GM23248 (cell line): Measurements from ENCODE around the gene POGK. TPM values are rescaled to one million over a fixed set of nuclear protein-coding genes. Genes with fewer than 3 reads are reported as not detected.

Source experiments
- DNase-seq: peaks from one replicate; pipeline ENCODE4 v3.0.0-alpha.2; 2015
- H2AFZ ChIP-seq: fragments of 200-600 bp; sonication (generic); 2 replicates; pipeline ENCODE4 v1.6.1; 2016; ENCODE audit warnings: antibody characterized with exemption
- H3F3A ChIP-seq: fragments of 200-600 bp; sonication (generic); 2 replicates; pipeline ENCODE4 v1.6.1; 2016; ENCODE audit warnings: mild to moderate bottlenecking, antibody characterized with exemption, mixed run types; ENCODE audit not compliant: insufficient read depth
- H3K27ac ChIP-seq: fragments of 200-600 bp; sonication (generic); 2 replicates; pipeline ENCODE4 v1.5.1; 2016; ENCODE audit warnings: mild to moderate bottlenecking
- H3K27me3 ChIP-seq: fragments of 200-600 bp; sonication (generic); replicated peaks from 2 replicates; pipeline ENCODE4 v1.6.1; 2016; ENCODE audit warnings: mild to moderate bottlenecking; ENCODE audit not compliant: insufficient read depth
- H3K36me3 ChIP-seq: fragments of 200-600 bp; sonication (generic); 2 replicates; pipeline ENCODE4 v1.6.1; 2016; ENCODE audit warnings: low read depth, mild to moderate bottlenecking
- H3K4me1 ChIP-seq: fragments of 200-600 bp; sonication (generic); 2 replicates; pipeline ENCODE4 v1.6.1; 2016; ENCODE audit warnings: mild to moderate bottlenecking; ENCODE audit not compliant: insufficient read depth
- H3K4me2 ChIP-seq: fragments of 200-600 bp; sonication (generic); one replicate; pipeline ENCODE4 v1.6.1; 2016; ENCODE audit warnings: mild to moderate bottlenecking; ENCODE audit not compliant: unreplicated experiment
- H3K4me3 ChIP-seq: fragments of 200-600 bp; sonication (generic); 2 replicates; pipeline ENCODE4 v1.5.1; 2016; ENCODE audit warnings: mild to moderate bottlenecking
- H3K79me2 ChIP-seq: fragments of 200-600 bp; sonication (generic); 2 replicates; pipeline ENCODE4 v1.6.1; 2016; ENCODE audit warnings: mild to moderate bottlenecking; ENCODE audit not compliant: insufficient read depth
- H3K9ac ChIP-seq: fragments of 200-600 bp; sonication (generic); 2 replicates; pipeline ENCODE4 v1.6.1; 2016; ENCODE audit warnings: mild to moderate bottlenecking
- H3K9me2 ChIP-seq: fragments of 200-600 bp; sonication (generic); 2 replicates; pipeline ENCODE4 v1.6.1; 2016; ENCODE audit warnings: mixed run types, mild to moderate bottlenecking, moderate library complexity; ENCODE audit not compliant: insufficient read depth
- H3K9me3 ChIP-seq: fragments of 200-600 bp; sonication (generic); one replicate; pipeline ENCODE4 v1.6.1; 2017; ENCODE audit warnings: low read depth
- H4K20me1 ChIP-seq: fragments of 200-600 bp; sonication (generic); 2 replicates; pipeline ENCODE4 v1.6.0; 2016; ENCODE audit not compliant: insufficient read depth
- EZH2 ChIP-seq: fragments of 200-600 bp; sonication (generic); IDR thresholded peaks from 2 replicates; pipeline ENCODE4 v1.6.1; 2018; ENCODE audit warnings: antibody characterized with exemption, mild to moderate bottlenecking; ENCODE audit not compliant: insufficient read depth, poor library complexity, severe bottlenecking
- EZH2phosphoT487 ChIP-seq: fragments of 200-600 bp; sonication (generic); IDR thresholded peaks from 2 replicates; pipeline ENCODE4 v1.6.1; 2018; ENCODE audit warnings: antibody characterized with exemption, moderate library complexity, mild to moderate bottlenecking, low read depth; ENCODE audit not compliant: insufficient read depth
- WGBS, 2 experiments: methylation state at CpG; one replicate each; pipeline ENCODE4 v1.1.6; 2015 to 2017; ENCODE audit warnings: low lambda C conversion rate in 2 of 2, low coverage in 1 of 2; ENCODE audit errors: missing lambda C conversion rate in 2 of 2; 5-methylcytosine and 5-hydroxymethylcytosine counted together
- in situ Hi-C: fragments of 300-500 bp; cut with MboI; formaldehyde crosslinking; loops from 2 replicates; pipeline ENCODE4 v1.15.0; 2020
- polyA plus RNA-seq: library from polyadenylated mRNA; unstranded; fragments of >200 nt; fragmentation: Nextera tagmentation; extraction: Ambion mirVana; gene quantifications from 2 replicates; pipeline ENCODE4 v1.2.1, GENCODE V29; 2016
- total RNA-seq: library from RNA; depleted of rRNA; stranded (reverse); fragments of >200 nt; shearing (Covaris generic); gene quantifications from 2 replicates; pipeline ENCODE4 v1.2.3, GENCODE V29; 2014

POGK gene
- total and polyA plus RNA-seq, 2 experiments from 2014 or later, result 10.6 to 26.9 TPM

DNA sequence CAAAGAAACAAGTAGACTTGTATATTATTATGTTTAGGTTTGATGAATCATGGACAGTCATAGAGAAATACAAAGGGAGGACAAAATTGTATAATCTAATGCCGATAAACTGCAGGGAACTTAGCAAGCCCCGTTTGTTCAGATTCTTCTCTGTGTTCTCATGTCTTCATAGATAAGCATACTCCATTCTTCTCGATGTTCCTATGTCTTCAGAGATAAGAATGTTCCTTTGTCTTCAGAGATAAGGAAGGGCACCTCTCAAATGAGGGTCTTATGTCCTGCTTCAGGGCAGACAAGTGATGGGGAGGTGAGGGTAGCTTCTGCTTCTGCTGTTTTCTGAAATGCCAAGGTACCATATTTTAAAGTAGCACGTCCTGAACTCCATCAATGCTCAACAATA lies 56.5 kb downstream of the POGK start:
- in situ Hi-C loops, result no loop called here
- Histone ChIP-seq H3K9me3 (no peaks in the 10 kb centered on the region), H2AFZ (no peak overlapping the region), H3K79me2 (no peaks in the 10 kb centered on the region), H3K9ac (no peak overlapping the region), H3K4me1 (no peaks in the 10 kb centered on the region), H3K27ac (no peak overlapping the region), H4K20me1 (no peaks in the 10 kb centered on the region), H3K36me3 (no peaks in the 10 kb centered on the region), H3K27me3 (peaks cover 20% of the 10 kb centered on the region; the same call in 1 of the 2 replicates), H3K4me3 (no peak overlapping the region), H3F3A (no peaks in the 10 kb centered on the region), H3K4me2 (no peak overlapping the region), H3K9me2 (no peaks in the 10 kb centered on the region)
- no peak for DNase-seq
- TF ChIP-seq EZH2phosphoT487 (no peak), EZH2 (no peak)
- WGBS, 2 experiments, result 25 to 29% methylated on average over 4 of the region's 4 CpGs

DNA sequence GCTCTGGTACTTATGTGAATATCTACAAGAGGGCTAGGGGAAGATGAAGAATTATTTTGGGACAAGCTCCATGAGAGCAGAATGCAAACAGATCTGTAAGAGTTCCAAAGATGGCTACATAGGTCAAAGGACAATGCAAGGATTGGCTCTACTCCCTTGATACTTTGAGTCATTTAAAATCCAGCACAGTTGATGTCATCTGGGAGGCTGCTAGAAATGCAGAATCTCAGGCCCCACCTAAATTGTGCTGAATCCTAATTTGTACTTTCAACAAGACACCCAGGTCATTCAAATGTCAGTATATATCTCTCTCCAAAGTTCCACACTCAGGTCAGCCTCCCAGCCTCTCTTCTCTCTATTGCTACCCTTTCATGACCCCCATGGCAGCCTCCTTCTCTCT lies 60.5 kb downstream of the POGK start:
- H3K9me3 ChIP-seq, result no peaks in the 10 kb centered on the region
- TF ChIP-seq EZH2phosphoT487 (no peak), EZH2 (no peak)
- no peaks in the 10 kb centered on the region for H3K4me1 ChIP-seq
- H3K4me2 ChIP-seq, result no peak overlapping the region
- H3K9ac ChIP-seq, result no peak overlapping the region
- no peaks in the 10 kb centered on the region for H3K79me2 ChIP-seq
- no peak overlapping the region for H2AFZ ChIP-seq
- in situ Hi-C loops, result no loop called here
- H3K9me2 ChIP-seq, result no peaks in the 10 kb centered on the region
- H3K4me3 ChIP-seq, result no peak overlapping the region
- H3F3A ChIP-seq, result no peaks in the 10 kb centered on the region
- no peak overlapping the region for H3K27ac ChIP-seq
- no peaks in the 10 kb centered on the region for H4K20me1 ChIP-seq
- H3K36me3 ChIP-seq, result no peaks in the 10 kb centered on the region
- DNase-seq, result no peak
- peaks cover 7% of the 10 kb centered on the region; the same call in 1 of the 2 replicates for H3K27me3 ChIP-seq

DNA sequence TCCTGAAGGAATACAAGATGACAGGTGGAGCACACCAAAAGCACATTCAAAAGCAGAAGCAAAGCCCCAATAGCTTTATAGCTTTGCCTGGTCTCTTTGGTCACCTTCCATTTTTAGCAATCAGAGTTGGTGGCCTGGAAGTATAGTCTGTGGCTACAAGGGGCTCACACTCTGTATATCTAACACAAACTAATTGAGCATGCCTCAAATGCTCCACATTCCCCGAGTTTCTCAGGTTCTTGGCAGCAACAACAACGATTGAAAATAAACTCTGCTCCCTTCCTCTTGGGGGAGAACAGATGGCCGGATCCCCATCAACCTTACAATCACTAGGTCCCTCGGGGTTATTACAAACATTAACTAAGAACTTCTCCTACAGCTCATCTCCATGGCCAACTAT lies 61.7 kb downstream of the POGK start:
- peaks cover 6% of the 10 kb centered on the region; the same call in 1 of the 2 replicates for H3K4me1 ChIP-seq
- in situ Hi-C loops, result no loop called here
- H3K4me3 ChIP-seq, result no peak overlapping the region

DNA sequence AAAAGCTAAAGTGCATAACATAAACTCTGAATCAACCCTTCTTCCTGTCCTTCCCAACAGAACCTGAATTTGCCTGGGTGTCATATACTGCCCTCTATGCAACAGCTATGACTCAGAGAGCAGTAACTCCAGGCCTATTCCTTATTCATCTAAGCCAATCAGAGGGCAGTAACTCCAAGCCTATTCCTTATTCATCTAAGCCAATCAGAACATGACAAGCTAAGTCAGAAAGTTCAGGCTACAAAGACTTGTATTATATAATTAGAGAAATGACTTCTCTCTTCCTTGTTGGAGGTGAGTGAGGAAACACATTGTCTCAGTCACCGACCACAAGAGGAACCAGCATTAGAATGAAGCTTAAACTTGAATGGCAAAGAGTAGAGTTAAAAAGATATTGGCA lies 63.0 kb downstream of the POGK start:
- H3K4me1 ChIP-seq, result peaks cover 6% of the 10 kb centered on the region; the same call in 1 of the 2 replicates
- H2AFZ ChIP-seq, result no peak overlapping the region
- 0 out of 2 replicates have a peak, but pooled peaks cover 7% of the 10 kb centered on the region for H3F3A ChIP-seq
- H3K79me2 ChIP-seq, result no peaks in the 10 kb centered on the region
- DNase-seq, result peak; percentile 49
- no peaks in the 10 kb centered on the region for H3K9me2 ChIP-seq
- no peak for TF ChIP-seq EZH2
- TF ChIP-seq EZH2phosphoT487, result no peak
- H3K9me3 ChIP-seq, result no peaks in the 10 kb centered on the region
- H3K9ac ChIP-seq, result no peak overlapping the region
- WGBS, 2 experiments, result 72 to 79% methylated on average over 1 of the region's 1 CpG
- in situ Hi-C loops, result no loop called here
- no peak overlapping the region for H3K27ac ChIP-seq
- no peaks in the 10 kb centered on the region for H3K27me3 ChIP-seq
- no peaks in the 10 kb centered on the region for H4K20me1 ChIP-seq
- no peaks in the 10 kb centered on the region for H3K36me3 ChIP-seq
- H3K4me2 ChIP-seq, result no peak overlapping the region
- no peak overlapping the region for H3K4me3 ChIP-seq

More for the DNA sequence above, 61.7 kb downstream of the POGK start:
- no peak overlapping the region for H3K9ac ChIP-seq
- WGBS, 2 experiments, result 13 to 19% methylated on average over 4 of the region's 4 CpGs
- H3K9me3 ChIP-seq, result no peaks in the 10 kb centered on the region
- H2AFZ ChIP-seq, result no peak overlapping the region
- H4K20me1 ChIP-seq, result no peaks in the 10 kb centered on the region
- no peaks in the 10 kb centered on the region for H3K79me2 ChIP-seq
- no peaks in the 10 kb centered on the region for H3K36me3 ChIP-seq
- no peak overlapping the region for H3K27ac ChIP-seq
- TF ChIP-seq EZH2phosphoT487 (no peak), EZH2 (no peak)
- H3K4me2 ChIP-seq, result no peak overlapping the region
- no peaks in the 10 kb centered on the region for H3K9me2 ChIP-seq
- H3F3A ChIP-seq, result 0 out of 2 replicates have a peak, but pooled peaks cover 5% of the 10 kb centered on the region
- no peaks in the 10 kb centered on the region for H3K27me3 ChIP-seq
- no peak for DNase-seq

DNA sequence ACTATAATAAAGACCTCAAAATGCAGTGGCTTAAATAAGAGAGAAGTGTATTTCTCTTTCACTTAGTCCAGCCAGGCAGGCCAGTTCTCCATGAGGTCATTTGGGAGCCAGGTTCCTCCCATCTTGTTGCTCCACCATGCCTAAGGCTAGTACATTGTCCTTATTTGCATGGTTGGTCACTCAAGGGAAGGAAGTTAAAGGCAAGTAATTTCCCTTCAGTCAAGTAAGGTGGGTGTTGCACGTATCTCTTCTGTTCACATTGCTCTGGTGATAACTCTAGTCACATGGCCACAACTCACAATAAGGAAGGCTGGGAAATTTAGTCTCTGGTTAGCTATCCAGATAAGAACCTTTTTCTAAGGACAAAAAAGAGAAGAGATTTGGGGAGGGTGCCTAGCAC lies 64.0 kb downstream of the POGK start:
- no peaks in the 10 kb centered on the region for H3K9me2 ChIP-seq
- 50 to 60% methylated on average over 1 of the region's 1 CpG for WGBS, 2 experiments
- H3K36me3 ChIP-seq, result no peaks in the 10 kb centered on the region
- no peak overlapping the region for H3K9ac ChIP-seq
- DNase-seq, result no peak
- no peaks in the 10 kb centered on the region for H3K79me2 ChIP-seq
- H3K9me3 ChIP-seq, result no peaks in the 10 kb centered on the region
- H4K20me1 ChIP-seq, result no peaks in the 10 kb centered on the region
- no peak for TF ChIP-seq EZH2
- TF ChIP-seq EZH2phosphoT487, result no peak
- no peaks in the 10 kb centered on the region for H3K27me3 ChIP-seq
- H3K4me3 ChIP-seq, result no peak overlapping the region
- no peak overlapping the region for H2AFZ ChIP-seq
- no peak overlapping the region for H3K27ac ChIP-seq
- H3K4me2 ChIP-seq, result no peak overlapping the region
- in situ Hi-C loops, result no loop called here
- H3F3A ChIP-seq, result 0 out of 2 replicates have a peak, but pooled peaks cover 7% of the 10 kb centered on the region
- H3K4me1 ChIP-seq, result peaks cover 6% of the 10 kb centered on the region; the same call in 1 of the 2 replicates
